ENCODE data around the gene HSD11B1L.

Gene HSD11B1L

GRCh38 chr19:5666921-5667610 is 13.8 kb upstream of the HSD11B1L start:
- Histone ChIP-seq H3K36me3 (ENCODE audit: control insufficient read depth, insufficient read depth, low read length) (peaks cover 86% of the 10 kb centered on the region), H3K4me3 (ENCODE audit: low read depth, low read length) (no peak overlapping the region), H3K9ac (ENCODE audit: low read length) (peak overlapping the region; percentile 35)

GRCh38 chr19:5667751-5668271 is 13.0 kb upstream of the HSD11B1L start:
- H3K4me3 ChIP-seq (ENCODE audit: low read depth, low read length) = no peak overlapping the region
- H3K36me3 ChIP-seq (ENCODE audit: control insufficient read depth, insufficient read depth, low read length) = peaks cover 82% of the 10 kb centered on the region
- H3K4me1 ChIP-seq (ENCODE audit: control insufficient read depth, insufficient read depth, low read length) = peaks cover 11% of the 10 kb centered on the region
- H3K27me3 ChIP-seq (ENCODE audit: control insufficient read depth, insufficient read depth, low read length) = no peaks in the 10 kb centered on the region
- H3K9me3 ChIP-seq (ENCODE audit: control insufficient read depth, insufficient read depth, low read depth, low read length) = no peaks in the 10 kb centered on the region
- peak overlapping the region; percentile 21; the same call in 1 of the 2 replicates for H3K27ac ChIP-seq (ENCODE audit: low read depth, low read length)
- H3K9ac ChIP-seq (ENCODE audit: low read length) = peak overlapping the region; percentile 35

More at GRCh38 chr19:5666921-5667610, 13.8 kb upstream of the HSD11B1L start:
- no peaks in the 10 kb centered on the region for H3K27me3 ChIP-seq (ENCODE audit: control insufficient read depth, insufficient read depth, low read length)
- peaks cover 11% of the 10 kb centered on the region for H3K4me1 ChIP-seq (ENCODE audit: control insufficient read depth, insufficient read depth, low read length)
- no peaks in the 10 kb centered on the region for H3K9me3 ChIP-seq (ENCODE audit: control insufficient read depth, insufficient read depth, low read depth, low read length)
- H3K27ac ChIP-seq (ENCODE audit: low read depth, low read length) = peak overlapping the region; percentile 21; the same call in 1 of the 2 replicates

- Histone ChIP-seq H3K27me3 (ENCODE audit: control insufficient read depth, insufficient read depth, low read length) (no peaks in the 10 kb centered on the region), H3K36me3 (ENCODE audit: control insufficient read depth, insufficient read depth, low read length) (peaks cover 74% of the 10 kb centered on the region), H3K27ac (ENCODE audit: low read depth, low read length) (no peak overlapping the region), H3K4me3 (ENCODE audit: low read depth, low read length) (no peak overlapping the region), H3K4me1 (ENCODE audit: control insufficient read depth, insufficient read depth, low read length) (peaks cover 11% of the 10 kb centered on the region), H3K9ac (ENCODE audit: low read length) (no peak overlapping the region), H3K9me3 (ENCODE audit: control insufficient read depth, insufficient read depth, low read depth, low read length) (no peaks in the 10 kb centered on the region)
Observed at GRCh38 chr19:5669212-5669611, 11.6 kb upstream of the HSD11B1L start.

GRCh38 chr19:5671600-5671999 is 9.2 kb upstream of the HSD11B1L start:
- H3K27ac ChIP-seq (ENCODE audit: low read depth, low read length) = no peak overlapping the region
- H3K4me1 ChIP-seq (ENCODE audit: control insufficient read depth, insufficient read depth, low read length) = peaks cover 11% of the 10 kb centered on the region
- no peaks in the 10 kb centered on the region for H3K9me3 ChIP-seq (ENCODE audit: control insufficient read depth, insufficient read depth, low read depth, low read length)
- H3K9ac ChIP-seq (ENCODE audit: low read length) = no peak overlapping the region
- H3K4me3 ChIP-seq (ENCODE audit: low read depth, low read length) = no peak overlapping the region
- H3K27me3 ChIP-seq (ENCODE audit: control insufficient read depth, insufficient read depth, low read length) = no peaks in the 10 kb centered on the region
- H3K36me3 ChIP-seq (ENCODE audit: control insufficient read depth, insufficient read depth, low read length) = peaks cover 51% of the 10 kb centered on the region

GRCh38 chr19:5672708-5673459 is 7.9 kb upstream of the HSD11B1L start:
- H3K27ac ChIP-seq (ENCODE audit: low read depth, low read length) = no peak overlapping the region
- H3K9me3 ChIP-seq (ENCODE audit: control insufficient read depth, insufficient read depth, low read depth, low read length) = no peaks in the 10 kb centered on the region
- peaks cover 38% of the 10 kb centered on the region for H3K36me3 ChIP-seq (ENCODE audit: control insufficient read depth, insufficient read depth, low read length)
- H3K4me3 ChIP-seq (ENCODE audit: low read depth, low read length) = no peak overlapping the region
- H3K9ac ChIP-seq (ENCODE audit: low read length) = no peak overlapping the region
- H3K4me1 ChIP-seq (ENCODE audit: control insufficient read depth, insufficient read depth, low read length) = peaks cover 3% of the 10 kb centered on the region; the same call in 1 of the 2 replicates
- H3K27me3 ChIP-seq (ENCODE audit: control insufficient read depth, insufficient read depth, low read length) = no peaks in the 10 kb centered on the region

GRCh38 chr19:5673752-5674151 is 7.1 kb upstream of the HSD11B1L start:
- no peak overlapping the region for H3K4me3 ChIP-seq (ENCODE audit: low read depth, low read length)
- no peak overlapping the region for H3K27ac ChIP-seq (ENCODE audit: low read depth, low read length)
- no peak overlapping the region for H3K9ac ChIP-seq (ENCODE audit: low read length)
- no peaks in the 10 kb centered on the region for H3K27me3 ChIP-seq (ENCODE audit: control insufficient read depth, insufficient read depth, low read length)
- no peaks in the 10 kb centered on the region for H3K4me1 ChIP-seq (ENCODE audit: control insufficient read depth, insufficient read depth, low read length)
- no peaks in the 10 kb centered on the region for H3K9me3 ChIP-seq (ENCODE audit: control insufficient read depth, insufficient read depth, low read depth, low read length)
- peaks cover 31% of the 10 kb centered on the region for H3K36me3 ChIP-seq (ENCODE audit: control insufficient read depth, insufficient read depth, low read length)

GRCh38 chr19:5674714-5675113 is 6.1 kb upstream of the HSD11B1L start:
- no peak overlapping the region for H3K27ac ChIP-seq (ENCODE audit: low read depth, low read length)
- H3K4me3 ChIP-seq (ENCODE audit: low read depth, low read length) = no peak overlapping the region
- H3K9ac ChIP-seq (ENCODE audit: low read length) = no peak overlapping the region
- H3K4me1 ChIP-seq (ENCODE audit: control insufficient read depth, insufficient read depth, low read length) = peaks cover 4% of the 10 kb centered on the region; the same call in 1 of the 2 replicates
- H3K27me3 ChIP-seq (ENCODE audit: control insufficient read depth, insufficient read depth, low read length) = no peaks in the 10 kb centered on the region
- H3K9me3 ChIP-seq (ENCODE audit: control insufficient read depth, insufficient read depth, low read depth, low read length) = no peaks in the 10 kb centered on the region
- peaks cover 22% of the 10 kb centered on the region for H3K36me3 ChIP-seq (ENCODE audit: control insufficient read depth, insufficient read depth, low read length)

GRCh38 chr19:5676105-5676771 is 4.6 kb upstream of the HSD11B1L start:
- no peaks in the 10 kb centered on the region for H3K27me3 ChIP-seq (ENCODE audit: control insufficient read depth, insufficient read depth, low read length)
- no peak overlapping the region for H3K27ac ChIP-seq (ENCODE audit: low read depth, low read length)
- H3K4me1 ChIP-seq (ENCODE audit: control insufficient read depth, insufficient read depth, low read length) = peaks cover 6% of the 10 kb centered on the region; the same call in 1 of the 2 replicates
- peaks cover 17% of the 10 kb centered on the region; the same call in 1 of the 2 replicates for H3K36me3 ChIP-seq (ENCODE audit: control insufficient read depth, insufficient read depth, low read length)
- no peak overlapping the region for H3K4me3 ChIP-seq (ENCODE audit: low read depth, low read length)
- H3K9me3 ChIP-seq (ENCODE audit: control insufficient read depth, insufficient read depth, low read depth, low read length) = no peaks in the 10 kb centered on the region
- no peak overlapping the region for H3K9ac ChIP-seq (ENCODE audit: low read length)

- peaks cover 12% of the 10 kb centered on the region; the same call in 1 of the 2 replicates for H3K36me3 ChIP-seq (ENCODE audit: control insufficient read depth, insufficient read depth, low read length)
Observed at GRCh38 chr19:5676772-5677105, 4.1 kb upstream of the HSD11B1L start.

GRCh38 chr19:5677136-5677535 is 3.7 kb upstream of the HSD11B1L start:
- Histone ChIP-seq H3K36me3 (ENCODE audit: control insufficient read depth, insufficient read depth, low read length) (peaks cover 8% of the 10 kb centered on the region; the same call in 1 of the 2 replicates), H3K4me3 (ENCODE audit: low read depth, low read length) (no peak overlapping the region), H3K27ac (ENCODE audit: low read depth, low read length) (no peak overlapping the region), H3K27me3 (ENCODE audit: control insufficient read depth, insufficient read depth, low read length) (no peaks in the 10 kb centered on the region), H3K9ac (ENCODE audit: low read length) (no peak overlapping the region), H3K9me3 (ENCODE audit: control insufficient read depth, insufficient read depth, low read depth, low read length) (no peaks in the 10 kb centered on the region), H3K4me1 (ENCODE audit: control insufficient read depth, insufficient read depth, low read length) (peaks cover 8% of the 10 kb centered on the region; the same call in 1 of the 2 replicates)

More at GRCh38 chr19:5676772-5677105, 4.1 kb upstream of the HSD11B1L start:
- H3K27ac ChIP-seq (ENCODE audit: low read depth, low read length) = no peak overlapping the region
- peaks cover 8% of the 10 kb centered on the region; the same call in 1 of the 2 replicates for H3K4me1 ChIP-seq (ENCODE audit: control insufficient read depth, insufficient read depth, low read length)
- no peaks in the 10 kb centered on the region for H3K9me3 ChIP-seq (ENCODE audit: control insufficient read depth, insufficient read depth, low read depth, low read length)
- no peak overlapping the region for H3K4me3 ChIP-seq (ENCODE audit: low read depth, low read length)
- no peak overlapping the region for H3K9ac ChIP-seq (ENCODE audit: low read length)
- H3K27me3 ChIP-seq (ENCODE audit: control insufficient read depth, insufficient read depth, low read length) = no peaks in the 10 kb centered on the region
